ENCODE data around the gene KDM8. TPM values are rescaled to one million over a fixed set of nuclear protein-coding genes. Genes with fewer than 3 reads are reported as not detected.

KDM8 gene
- total and polyA plus RNA-seq, 9 of the 15 experiments (the other 6 are each of a cell fraction or from before 2014, with no cell fraction given) = 0.61 to 9.1 (median 5.4) TPM

GRCh38 chr16:27238016-27238587 lies 34.8 kb downstream of the KDM8 start (continued):
- no peak for TF ChIP-seq ZNF143 (CRISPR knock-in tag; IDR thresholded peaks at IDR 0.05)
- no peak for TF ChIP-seq MAFK (IDR thresholded peaks at IDR 0.05; ENCODE audit: low read length)
- no peak for TF ChIP-seq HES1 (IDR thresholded peaks at IDR 0.05; ENCODE audit: low read depth)
- no peak for TF ChIP-seq CHD4 (IDR thresholded peaks at IDR 0.05; ENCODE audit: insufficient read depth, insufficient replicate concordance, low read depth, low read length, poor library complexity, severe bottlenecking)
- peak; percentile 30 for TF ChIP-seq DACH1 (IDR thresholded peaks at IDR 0.05; ENCODE audit: partially characterized antibody)
- TF ChIP-seq SIN3B (IDR thresholded peaks at IDR 0.05; ENCODE audit: low read depth) = no peak
- TF ChIP-seq ZNF717 (CRISPR knock-in tag; IDR thresholded peaks at IDR 0.05) = no peak
- no peak for TF ChIP-seq PURB (CRISPR knock-in tag; IDR thresholded peaks at IDR 0.05; ENCODE audit: low read depth)
- no peak for TF ChIP-seq ZNF23 (CRISPR knock-in tag; IDR thresholded peaks at IDR 0.05)
- TF ChIP-seq ZNF696 (CRISPR knock-in tag; conservative IDR thresholded peaks at IDR 0.05) = no peak
- TF ChIP-seq ZNF311 (CRISPR knock-in tag; IDR thresholded peaks at IDR 0.05) = no peak
- no peak for TF ChIP-seq NFATC3 (IDR thresholded peaks at IDR 0.05)
- no peak for TF ChIP-seq FOXK1 (CRISPR knock-in tag; IDR thresholded peaks at IDR 0.05; ENCODE audit: borderline replicate concordance)
- no peak for TF ChIP-seq PHF21A (IDR thresholded peaks at IDR 0.05; ENCODE audit: borderline replicate concordance, low read depth)
- TF ChIP-seq ZNF354B (CRISPR knock-in tag; IDR thresholded peaks at IDR 0.05) = no peak
- TF ChIP-seq MCM3 (IDR thresholded peaks at IDR 0.05) = no peak
- no peak for TF ChIP-seq EHMT2 (IDR thresholded peaks at IDR 0.05)
- 0 out of 2 replicates have a peak, but pooled peaks have one; percentile 75 for TF ChIP-seq ELF4 (CRISPR knock-in tag; IDR thresholded peaks at IDR 0.05)
- TF ChIP-seq ILK (tag; IDR thresholded peaks at IDR 0.05; ENCODE audit: borderline replicate concordance, low read depth) = no peak
- no peak for TF ChIP-seq CCNT2 (IDR thresholded peaks at IDR 0.05; ENCODE audit: borderline replicate concordance, extremely low read depth, insufficient read length, low read depth, low read length)
- TF ChIP-seq, protein P1, sequence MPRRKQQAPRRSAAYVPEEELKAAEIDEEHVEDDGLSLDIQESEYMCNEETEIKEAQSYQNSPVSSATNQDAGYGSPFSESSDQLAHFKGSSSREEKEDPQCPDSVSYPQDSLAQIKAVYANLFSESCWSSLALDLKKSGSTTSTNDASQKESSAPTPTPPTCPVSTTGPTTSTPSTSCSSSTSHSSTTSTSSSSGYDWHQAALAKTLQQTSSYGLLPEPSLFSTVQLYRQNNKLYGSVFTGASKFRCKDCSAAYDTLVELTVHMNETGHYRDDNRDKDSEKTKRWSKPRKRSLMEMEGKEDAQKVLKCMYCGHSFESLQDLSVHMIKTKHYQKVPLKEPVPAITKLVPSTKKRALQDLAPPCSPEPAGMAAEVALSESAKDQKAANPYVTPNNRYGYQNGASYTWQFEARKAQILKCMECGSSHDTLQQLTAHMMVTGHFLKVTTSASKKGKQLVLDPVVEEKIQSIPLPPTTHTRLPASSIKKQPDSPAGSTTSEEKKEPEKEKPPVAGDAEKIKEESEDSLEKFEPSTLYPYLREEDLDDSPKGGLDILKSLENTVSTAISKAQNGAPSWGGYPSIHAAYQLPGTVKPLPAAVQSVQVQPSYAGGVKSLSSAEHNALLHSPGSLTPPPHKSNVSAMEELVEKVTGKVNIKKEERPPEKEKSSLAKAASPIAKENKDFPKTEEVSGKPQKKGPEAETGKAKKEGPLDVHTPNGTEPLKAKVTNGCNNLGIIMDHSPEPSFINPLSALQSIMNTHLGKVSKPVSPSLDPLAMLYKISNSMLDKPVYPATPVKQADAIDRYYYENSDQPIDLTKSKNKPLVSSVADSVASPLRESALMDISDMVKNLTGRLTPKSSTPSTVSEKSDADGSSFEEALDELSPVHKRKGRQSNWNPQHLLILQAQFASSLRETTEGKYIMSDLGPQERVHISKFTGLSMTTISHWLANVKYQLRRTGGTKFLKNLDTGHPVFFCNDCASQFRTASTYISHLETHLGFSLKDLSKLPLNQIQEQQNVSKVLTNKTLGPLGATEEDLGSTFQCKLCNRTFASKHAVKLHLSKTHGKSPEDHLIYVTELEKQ (CRISPR knock-in tag; IDR thresholded peaks at IDR 0.05) = no peak
- 0 out of 2 replicates have a peak, but pooled peaks have one; percentile 20 for TF ChIP-seq OTX1 (CRISPR knock-in tag; IDR thresholded peaks at IDR 0.05)
- no peak for TF ChIP-seq SOX6 (IDR thresholded peaks at IDR 0.05)
- TF ChIP-seq SMAD2 (IDR thresholded peaks at IDR 0.05; ENCODE audit: low read depth, low read length) = no peak
- no peak for TF ChIP-seq TAF1 (IDR thresholded peaks at IDR 0.05; ENCODE audit: control insufficient read depth, extremely low read depth, insufficient read depth, low read length, severe bottlenecking)
- 0 out of 4 replicates have a peak, but pooled peaks of 1 of the 2 experiments have one; percentile 7 for TF ChIP-seq RCOR1 (IDR thresholded peaks at IDR 0.05; ENCODE audit: borderline replicate concordance in 1 of 2, low read depth in 2 of 2, low read length in 2 of 2)
- TF ChIP-seq RBBP5 (IDR thresholded peaks at IDR 0.05; ENCODE audit: borderline replicate concordance, insufficient read depth, low read length, poor library complexity, severe bottlenecking) = no peak
- no peak for TF ChIP-seq PML (IDR thresholded peaks at IDR 0.05; ENCODE audit: low read length)
- no peak for TF ChIP-seq MCM7 (IDR thresholded peaks at IDR 0.05)

All from K562 (cell line).